AG10803 (cell line): ENCODE results near the gene NIPBL.
A peak's percentile ranks its signal among the peaks of the same experiment; 100 is the strongest.
"Not testable (repeated sequence)": the region's sequence is repeated elsewhere in the genome, so short reads cannot be mapped to it uniquely, and the experiment has no call there.

Experiments
- DNase-seq: peaks from one replicate; pipeline ENCODE4 v3.0.0; 2010; ENCODE audit warnings: low read depth
- H3K4me3 ChIP-seq: 2 replicates; pipeline ENCODE4 v1.5.1; 2011; ENCODE audit warnings: mild to moderate bottlenecking, low read length, control low read depth
- CTCF ChIP-seq: conservative IDR thresholded peaks from 2 replicates; pipeline ENCODE4 v1.5.1; 2011; ENCODE audit warnings: mild to moderate bottlenecking, low read length, control low read depth, inconsistent platforms

NIPBL gene

GRCh38 chr5:36896476-36896875, 19.9 kb downstream of the NIPBL start:
- no peak overlapping the region for H3K4me3 ChIP-seq
- no peak for TF ChIP-seq CTCF
- no peak for DNase-seq

GRCh38 chr5:36897616-36898015, 21.0 kb downstream of the NIPBL start:
- no peak overlapping the region for H3K4me3 ChIP-seq
- no peak for TF ChIP-seq CTCF
- DNase-seq, result peak; percentile 71

GRCh38 chr5:36899860-36900259, 23.3 kb downstream of the NIPBL start:
- DNase-seq, result no peak
- H3K4me3 ChIP-seq, result no peak overlapping the region
- TF ChIP-seq CTCF, result no peak

GRCh38 chr5:36900283-36900682, 23.7 kb downstream of the NIPBL start:
- no peak for DNase-seq
- TF ChIP-seq CTCF, result no peak
- H3K4me3 ChIP-seq, result no peak overlapping the region

GRCh38 chr5:36901077-36901476, 24.5 kb downstream of the NIPBL start:
- DNase-seq, H3K4me3 ChIP-seq: not testable (repeated sequence)

GRCh38 chr5:36901856-36902255, 25.3 kb downstream of the NIPBL start:
- TF ChIP-seq CTCF, result no peak
- H3K4me3 ChIP-seq, result no peak overlapping the region
- DNase-seq, result no peak

- H3K4me3 ChIP-seq, result no peak overlapping the region
- DNase-seq, result no peak
- TF ChIP-seq CTCF, result no peak
These were observed 25.8 kb downstream of the NIPBL start for GRCh38 chr5:36902353-36902752.

GRCh38 chr5:36904677-36905076, 28.1 kb downstream of the NIPBL start:
- DNase-seq, result no peak
- H3K4me3 ChIP-seq, result no peak overlapping the region
- no peak for TF ChIP-seq CTCF
